Peyer's patch (tissue), 4 donors: ENCODE measurements around the gene MANEA.

Experiments
- CTCF ChIP-seq, 6 experiments: fragments of 450-650 bp in 4 of 6; fragments of 200-600 bp in 2 of 6; sonication (generic) in 1 of 6; IDR thresholded peaks; one replicate each; pipeline ENCODE4 v1.5.1; 2017 to 2019; ENCODE audit warnings: antibody characterized with exemption in 6 of 6, mild to moderate bottlenecking in 3 of 6, moderate library complexity in 1 of 6
- POLR2A ChIP-seq, 2 donors: fragments of 450-650 bp; IDR thresholded peaks; one replicate each; pipeline ENCODE4 v1.5.1; 2017; ENCODE audit warnings: antibody characterized with exemption in 2 of 2, mild to moderate bottlenecking in 2 of 2, moderate library complexity in 2 of 2

GRCh38 chr6:95547043-95547442 lies 30.3 kb upstream of the MANEA start:
- TF ChIP-seq CTCF (IDR thresholded peaks at IDR 0.05) = no peak
- no peak for TF ChIP-seq POLR2A (IDR thresholded peaks at IDR 0.05)
